GM21619 (cell line): ENCODE measurements around the gene CPNE7.
"Not testable (repeated sequence)": the region's sequence is repeated elsewhere in the genome, so short reads cannot be mapped to it uniquely, and the experiment has no call there.

Experiments used
- ATAC-seq: cut with Tn5 transposase; IDR thresholded peaks from one replicate; pipeline ENCODE4 v1.9.1; 2021; ENCODE audit not compliant: unreplicated experiment

Gene CPNE7

GRCh38 chr16:89565506-89566372 is 9.8 kb upstream of the CPNE7 start:
- ATAC-seq, result no peak

- ATAC-seq, result no peak
These were observed 7.6 kb upstream of the CPNE7 start for GRCh38 chr16:89567656-89568594.

GRCh38 chr16:89569506-89570341 is 5.8 kb upstream of the CPNE7 start:
- no peak for ATAC-seq

- no peak for ATAC-seq
These were observed 5.1 kb upstream of the CPNE7 start for GRCh38 chr16:89570342-89570923.

GRCh38 chr16:89570983-89571598 is 4.5 kb upstream of the CPNE7 start:
- not testable (repeated sequence) for ATAC-seq

GRCh38 chr16:89571636-89572035 is 3.9 kb upstream of the CPNE7 start:
- ATAC-seq, result no peak

- no peak for ATAC-seq
These were observed 3.5 kb upstream of the CPNE7 start for GRCh38 chr16:89572073-89572484.

- no peak for ATAC-seq
These were observed 2.9 kb upstream of the CPNE7 start for GRCh38 chr16:89572485-89573205.

GRCh38 chr16:89573826-89574680 is 1.5 kb upstream of the CPNE7 start:
- ATAC-seq, result peak; percentile 4

- peak; percentile 45 for ATAC-seq
These were observed 794 bp upstream of the CPNE7 start for GRCh38 chr16:89574681-89575246.

GRCh38 chr16:89576153-89577054 is 846 bp downstream of the CPNE7 start:
- no peak for ATAC-seq

- ATAC-seq, result no peak
These were observed 1.6 kb downstream of the CPNE7 start for GRCh38 chr16:89577055-89577759.

- no peak for ATAC-seq
These were observed 3.8 kb downstream of the CPNE7 start for GRCh38 chr16:89579351-89579750.

GRCh38 chr16:89581045-89581695 is 5.6 kb downstream of the CPNE7 start:
- no peak for ATAC-seq

- ATAC-seq, result no peak
These were observed 6.5 kb downstream of the CPNE7 start for GRCh38 chr16:89581861-89582563.
